Smooth muscle cell (in vitro differentiated cells): Measurements from ENCODE around the gene C1QTNF3. TPM values are rescaled to one million over a fixed set of nuclear protein-coding genes. Genes with fewer than 3 reads are reported as not detected.

Experiments
- DNase-seq: peaks from one replicate; lab custom pipeline; 2025; ENCODE audit not compliant: unreplicated experiment; lab: John Stamatoyannopoulos, UW
- H2AFZ ChIP-seq: fragments of 200-600 bp; sonication (generic); 2 replicates; pipeline ENCODE4 v1.6.0; 2016; ENCODE audit warnings: antibody characterized with exemption, low read depth, mild to moderate bottlenecking
- H3F3A ChIP-seq: fragments of 200-600 bp; sonication (generic); 2 replicates; pipeline ENCODE4 v1.6.0; 2017; ENCODE audit warnings: antibody characterized with exemption, low read depth
- H3K27ac ChIP-seq: fragments of 200-600 bp; sonication (generic); 2 replicates; pipeline ENCODE4 v1.5.1; 2016; ENCODE audit warnings: low read depth, mild to moderate bottlenecking
- H3K27me3 ChIP-seq: fragments of 200-600 bp; sonication (generic); 2 replicates; pipeline ENCODE4 v1.6.1; 2016; ENCODE audit warnings: low read depth, mild to moderate bottlenecking
- H3K36me3 ChIP-seq: fragments of 200-600 bp; sonication (generic); 2 replicates; pipeline ENCODE4 v1.5.1; 2016; ENCODE audit warnings: low read depth
- H3K4me1 ChIP-seq: fragments of 200-600 bp; sonication (generic); 2 replicates; pipeline ENCODE4 v1.5.1; 2016; ENCODE audit warnings: low read depth
- H3K4me2 ChIP-seq: fragments of 200-600 bp; sonication (generic); 2 replicates; pipeline ENCODE4 v1.6.0; 2016; ENCODE audit warnings: mild to moderate bottlenecking
- H3K4me3 ChIP-seq: fragments of 200-600 bp; sonication (generic); 2 replicates; pipeline ENCODE4 v1.5.1; 2016; ENCODE audit warnings: mild to moderate bottlenecking
- H3K79me2 ChIP-seq: fragments of 200-600 bp; sonication (generic); 2 replicates; pipeline ENCODE4 v1.6.0; 2016; ENCODE audit warnings: low read depth, mild to moderate bottlenecking
- H3K9ac ChIP-seq: fragments of 200-600 bp; sonication (generic); 2 replicates; pipeline ENCODE4 v1.6.0; 2016; ENCODE audit warnings: low read depth
- H3K9me3 ChIP-seq: fragments of 200-600 bp; sonication (generic); replicated peaks from 2 replicates; pipeline ENCODE4 v1.5.1; 2016; ENCODE audit warnings: low read depth
- H4K20me1 ChIP-seq: fragments of 200-600 bp; sonication (generic); 2 replicates; pipeline ENCODE4 v1.6.0; 2016; ENCODE audit warnings: low read depth
- CTCF ChIP-seq: fragments of 200-600 bp; sonication (generic); IDR thresholded peaks from 2 replicates; pipeline ENCODE4 v1.5.1; 2017; ENCODE audit warnings: borderline replicate concordance, mild to moderate bottlenecking, antibody characterized with exemption; ENCODE audit not compliant: insufficient read depth, poor library complexity, severe bottlenecking
- WGBS: methylation state at CpG from one replicate; pipeline ENCODE4 v1.1.7; 2016; ENCODE audit warnings: low lambda C conversion rate; 5-methylcytosine and 5-hydroxymethylcytosine counted together
- polyA plus RNA-seq: library from polyadenylated mRNA; unstranded; fragments of >200 nt; fragmentation: Nextera tagmentation; extraction: Ambion mirVana; gene quantifications from 2 replicates; pipeline ENCODE4 v1.2.1, GENCODE V29; 2016
- total RNA-seq: library from RNA; depleted of rRNA; stranded (reverse); fragments of >200 nt; gene quantifications from 2 replicates; pipeline ENCODE4 v1.2.3, GENCODE V29; 2014

The C1QTNF3 gene
- total and polyA plus RNA-seq, 2 experiments from 2014 or later = 3.7 to 4.8 TPM

DNA sequence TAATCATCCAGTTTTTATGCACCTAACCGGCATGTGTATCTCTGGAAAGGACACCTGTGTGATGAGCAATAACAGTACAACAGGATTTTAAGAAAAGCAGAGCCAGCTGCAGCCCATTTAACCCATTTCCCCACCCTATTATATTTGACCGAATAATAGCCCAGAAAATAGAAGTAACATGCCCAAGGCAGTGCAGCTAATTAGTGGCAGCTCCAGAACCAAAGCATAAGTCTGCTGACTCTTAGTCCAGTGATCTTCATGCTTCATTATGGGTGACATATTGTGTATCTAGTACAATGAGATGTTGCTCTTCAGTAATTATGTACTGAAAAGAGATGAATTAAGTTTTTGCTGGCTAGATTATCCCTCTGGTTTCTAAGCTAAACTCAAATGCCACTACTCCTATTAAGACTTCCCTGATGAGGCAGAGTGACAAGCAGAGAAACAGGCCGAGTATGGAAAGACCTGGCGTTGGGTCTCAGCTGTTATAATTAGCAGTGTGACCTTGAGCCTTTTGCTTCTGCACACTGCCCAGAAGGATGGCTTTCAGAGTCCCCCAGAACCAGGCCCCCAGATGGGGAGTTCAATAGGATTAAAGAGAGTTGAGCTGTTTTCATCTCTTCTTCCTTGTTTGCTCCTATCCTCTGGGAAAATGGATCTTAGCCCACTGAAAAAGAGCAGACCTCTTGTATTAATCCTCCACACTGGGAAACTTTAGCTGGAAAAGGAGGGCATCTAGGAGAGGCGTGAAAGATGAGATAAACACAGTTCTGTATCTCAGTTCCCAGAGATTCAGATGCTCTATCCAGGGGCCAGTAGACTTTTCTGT lies 10.8 kb upstream of the C1QTNF3 start:
- no peaks in the 10 kb centered on the region for H3K9me3 ChIP-seq
- no peaks in the 10 kb centered on the region for H4K20me1 ChIP-seq
- H3F3A ChIP-seq = peaks cover 6% of the 10 kb centered on the region
- peaks cover 15% of the 10 kb centered on the region for H3K4me1 ChIP-seq
- DNase-seq = no peak
- H2AFZ ChIP-seq = no peak overlapping the region
- WGBS = 41% methylated on average over 5 of the region's 5 CpGs
- no peaks in the 10 kb centered on the region for H3K36me3 ChIP-seq
- no peak overlapping the region for H3K9ac ChIP-seq
- H3K27me3 ChIP-seq = no peaks in the 10 kb centered on the region
- H3K4me3 ChIP-seq = no peak overlapping the region
- peak overlapping the region; percentile 87 for H3K27ac ChIP-seq
- H3K4me2 ChIP-seq = peak overlapping the region; percentile 54
- no peak for TF ChIP-seq CTCF
- no peaks in the 10 kb centered on the region for H3K79me2 ChIP-seq

- Histone ChIP-seq H3F3A (peaks cover 6% of the 10 kb centered on the region), H2AFZ (no peak overlapping the region), H3K4me3 (no peak overlapping the region), H3K4me1 (peaks cover 15% of the 10 kb centered on the region), H3K27ac (peak overlapping the region; percentile 87), H3K9ac (no peak overlapping the region), H3K27me3 (no peaks in the 10 kb centered on the region), H3K36me3 (no peaks in the 10 kb centered on the region), H3K4me2 (peak overlapping the region; percentile 54), H3K79me2 (no peaks in the 10 kb centered on the region), H3K9me3 (no peaks in the 10 kb centered on the region), H4K20me1 (no peaks in the 10 kb centered on the region)
- no peak for DNase-seq
- whole genome bisulfite sequencing = 17% methylated on average over 2 of the region's 2 CpGs
- TF ChIP-seq CTCF = no peak
Observed at GRCh38 chr5:34053133-34053532, 10.1 kb upstream of the C1QTNF3 start.

DNA sequence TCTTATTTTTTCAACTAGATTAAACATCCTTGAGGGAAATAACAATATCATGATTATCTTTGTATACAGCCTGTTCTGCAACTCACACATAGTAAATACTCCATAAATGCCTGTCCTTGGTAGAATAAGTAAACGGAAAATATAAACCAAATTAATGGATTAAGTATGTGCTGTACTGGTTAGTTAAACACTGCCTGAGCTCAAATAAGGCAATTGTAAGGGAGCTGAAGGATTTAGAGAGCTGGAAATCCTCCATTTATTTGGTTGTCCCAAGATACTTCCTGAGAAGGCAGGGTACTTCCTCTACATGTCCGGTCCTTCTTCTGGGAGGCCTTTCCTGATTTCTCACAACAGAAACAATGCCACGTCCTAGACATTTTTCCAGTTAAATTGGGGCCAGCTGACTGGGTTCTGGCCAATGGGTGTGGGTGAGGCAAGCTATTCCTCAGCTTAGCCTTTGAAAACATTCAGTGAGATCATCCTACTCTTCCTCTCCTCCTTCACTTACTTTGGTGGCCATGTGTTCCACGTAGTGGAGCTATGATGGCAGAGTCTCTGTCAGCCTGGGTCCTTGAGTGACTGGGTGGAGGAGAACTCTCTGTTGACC lies 8.5 kb upstream of the C1QTNF3 start:
- no peak for TF ChIP-seq CTCF

More for the DNA sequence above, 8.5 kb upstream of the C1QTNF3 start:
- H3K4me1 ChIP-seq = peaks cover 15% of the 10 kb centered on the region
- no peak for DNase-seq
- no peaks in the 10 kb centered on the region for H4K20me1 ChIP-seq
- no peak overlapping the region for H3K4me2 ChIP-seq
- H3K27me3 ChIP-seq = no peaks in the 10 kb centered on the region
- no peak overlapping the region for H3K9ac ChIP-seq
- H2AFZ ChIP-seq = no peak overlapping the region
- no peaks in the 10 kb centered on the region for H3K36me3 ChIP-seq
- WGBS = 91% methylated on average over 4 of the region's 4 CpGs
- H3K4me3 ChIP-seq = no peak overlapping the region
- H3K79me2 ChIP-seq = no peaks in the 10 kb centered on the region
- peaks cover 6% of the 10 kb centered on the region for H3F3A ChIP-seq
- H3K9me3 ChIP-seq = no peaks in the 10 kb centered on the region
- H3K27ac ChIP-seq = no peak overlapping the region
